Activated CD8-positive, alpha-beta memory T cell treated with anti-CD3 and anti-CD28 coated beads, Interleukin-2, amount 50 U/mL, for 4 hours (primary cell): ENCODE data around the gene GMNC.
"Not testable (repeated sequence)": the region's sequence is repeated elsewhere in the genome, so short reads cannot be mapped to it uniquely, and the experiment has no call there.

Experiments used
- DNase-seq: peaks from one replicate; pipeline ENCODE4 v3.0.0-alpha.2; 2020

The GMNC gene

GRCh38 chr3:190862209-190863118 lies at the start of gene GMNC:
GMNC (minus strand) TSS chr3:190862694; CDS start chr3:190862615, 79 bp downstream.
- DNase-seq = peak; percentile 18

DNA sequence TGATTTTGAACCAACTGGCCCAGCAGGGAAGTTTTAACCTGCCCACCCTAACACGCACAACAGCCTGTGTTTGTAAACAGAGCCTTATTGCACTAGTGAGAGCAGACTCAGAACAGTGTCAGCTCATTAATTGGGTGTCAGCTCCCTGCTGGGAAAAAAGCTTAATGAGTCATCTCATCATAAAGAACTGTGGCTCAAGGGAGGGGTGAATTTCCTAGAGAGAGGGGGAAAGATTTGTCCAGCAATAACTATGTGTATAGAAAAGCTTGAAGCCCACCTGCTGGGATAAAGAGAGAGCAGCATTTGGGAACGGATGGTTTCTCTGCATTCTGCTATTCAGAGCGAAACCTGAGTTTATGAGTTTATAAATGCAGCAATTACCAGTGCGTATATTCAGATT lies 48.9 kb upstream of the GMNC start:
- no peak for DNase-seq

- DNase-seq = no peak
These were observed 47.4 kb upstream of the GMNC start for GRCh38 chr3:190909908-190910307.

DNA sequence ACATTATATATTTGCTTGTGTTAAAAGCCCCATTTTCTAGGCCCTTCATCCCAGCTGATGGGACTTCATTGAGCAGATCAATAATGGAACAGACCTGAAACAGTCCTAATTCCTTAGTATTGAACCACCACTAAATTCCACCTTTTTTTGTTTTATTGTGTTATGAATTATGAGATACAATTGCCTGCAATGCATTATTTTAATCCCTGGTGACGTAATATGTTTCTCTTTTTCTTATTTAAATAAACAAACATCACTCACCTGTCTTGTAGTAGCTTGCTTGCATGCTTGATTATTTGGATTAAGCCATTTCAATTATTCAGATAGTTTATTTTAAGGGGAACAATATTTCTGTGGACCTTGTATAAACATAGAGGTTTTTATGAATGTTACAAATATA lies 40.7 kb upstream of the GMNC start:
- DNase-seq = no peak

- DNase-seq = no peak
These were observed 39.8 kb upstream of the GMNC start for GRCh38 chr3:190902292-190902691.

- no peak for DNase-seq
These were observed 30.0 kb upstream of the GMNC start for GRCh38 chr3:190892395-190892902.

- DNase-seq = no peak
These were observed 24.5 kb upstream of the GMNC start for GRCh38 chr3:190886945-190887344.

- no peak for DNase-seq
These were observed 21.7 kb upstream of the GMNC start for GRCh38 chr3:190883973-190884832.

DNA sequence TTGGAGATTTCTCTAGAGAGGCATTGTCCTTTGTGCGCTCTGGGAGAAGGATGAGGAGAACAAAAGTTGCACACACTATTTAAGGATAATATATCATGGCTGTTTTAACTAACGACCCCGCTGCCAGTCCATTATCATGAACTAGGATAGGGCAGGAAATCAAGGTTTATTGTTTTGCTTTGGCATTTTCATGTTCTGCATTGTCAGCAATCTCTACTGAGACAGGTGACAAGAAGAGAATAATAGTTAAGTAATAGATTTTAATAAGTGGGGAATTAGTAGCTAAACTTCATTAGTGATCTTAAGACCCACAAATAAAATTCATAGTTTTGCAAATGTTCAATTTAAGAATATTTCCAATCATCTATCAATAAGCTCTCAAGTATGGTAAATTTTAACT lies 20.6 kb upstream of the GMNC start:
- no peak for DNase-seq

DNA sequence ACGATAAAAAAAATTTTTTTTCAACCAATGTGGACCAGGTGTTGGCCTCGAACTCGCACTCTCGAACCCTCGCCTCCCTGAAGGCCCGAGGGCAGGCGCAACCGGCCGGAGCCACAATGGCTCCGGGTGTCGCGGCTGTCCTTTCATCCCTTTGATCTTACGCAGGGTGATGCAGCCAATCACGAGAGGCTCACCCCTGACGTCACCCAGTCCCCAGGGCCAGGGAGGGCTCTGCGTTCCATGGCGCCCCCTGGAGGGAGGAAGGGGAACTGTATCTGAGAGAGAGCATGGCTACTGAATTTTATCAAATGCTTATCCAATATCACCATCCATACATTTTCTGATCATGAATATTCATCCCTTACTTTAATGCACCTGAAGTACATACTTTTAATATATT lies 15.4 kb upstream of the GMNC start:
- DNase-seq = no peak

- not testable (repeated sequence) for DNase-seq
These were observed 13.9 kb upstream of the GMNC start for GRCh38 chr3:190876433-190876832.

GRCh38 chr3:190875061-190875460 lies 12.6 kb upstream of the GMNC start:
- not testable (repeated sequence) for DNase-seq

DNA sequence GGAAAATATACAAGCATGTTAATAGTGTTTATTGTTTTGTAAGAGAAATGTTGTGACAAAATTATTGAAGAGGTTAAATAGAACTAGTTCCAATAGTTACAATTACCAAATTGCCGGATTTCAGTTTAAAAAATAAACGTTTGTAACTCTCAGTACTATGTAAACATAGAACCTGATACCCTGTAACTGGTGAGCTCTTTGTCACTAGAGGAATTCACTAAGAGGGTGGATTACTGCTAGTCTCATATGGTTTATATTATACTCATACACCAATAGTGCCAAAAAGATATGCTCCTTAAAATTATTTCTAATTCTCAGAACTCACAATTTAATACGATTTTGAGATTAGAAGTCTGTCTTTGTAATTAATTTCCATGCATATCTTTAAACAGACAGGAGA lies 7.6 kb upstream of the GMNC start:
- DNase-seq = no peak

DNA sequence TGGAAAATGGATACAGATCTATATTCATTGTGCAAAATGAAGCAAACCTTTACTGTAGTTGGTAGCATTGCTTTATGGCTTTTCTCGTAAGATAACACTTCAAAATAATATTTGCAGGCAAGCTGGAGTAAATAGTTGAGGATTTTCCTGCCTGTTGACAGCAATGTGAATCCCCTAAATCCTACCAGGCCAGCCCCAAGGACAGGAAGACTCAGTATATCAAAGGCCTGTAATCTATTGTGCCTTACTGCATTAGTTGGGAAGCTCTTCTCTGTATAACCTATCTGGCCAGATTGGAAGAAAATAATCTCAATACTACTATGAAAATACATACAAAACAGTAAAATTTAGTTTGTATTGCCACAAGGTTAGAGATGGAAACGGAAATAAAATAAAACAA lies 4.6 kb upstream of the GMNC start:
- DNase-seq = no peak

GRCh38 chr3:190865828-190866227 lies 3.3 kb upstream of the GMNC start:
- no peak for DNase-seq

- DNase-seq = no peak
These were observed 2.9 kb upstream of the GMNC start for GRCh38 chr3:190865419-190865818.

GRCh38 chr3:190864002-190864401 lies 1.5 kb upstream of the GMNC start:
- no peak for DNase-seq

DNA sequence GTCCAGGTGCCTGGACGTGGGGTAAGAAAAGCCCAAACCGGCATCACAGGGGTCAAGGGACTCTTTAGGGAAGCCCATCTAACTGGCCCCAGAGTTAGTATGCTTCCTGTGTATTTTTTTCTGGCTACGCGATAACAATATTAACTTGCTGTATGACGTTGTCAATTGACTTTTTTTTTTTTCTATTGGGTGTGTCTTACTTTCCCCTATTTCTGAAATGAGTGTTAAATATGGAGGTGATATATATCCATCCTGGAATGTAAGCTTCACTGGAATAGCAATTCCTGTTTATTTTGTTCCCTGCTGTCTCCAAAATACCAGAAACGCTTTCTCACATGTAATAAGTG lies 598 bp upstream of the GMNC start:
- no peak for DNase-seq

DNA sequence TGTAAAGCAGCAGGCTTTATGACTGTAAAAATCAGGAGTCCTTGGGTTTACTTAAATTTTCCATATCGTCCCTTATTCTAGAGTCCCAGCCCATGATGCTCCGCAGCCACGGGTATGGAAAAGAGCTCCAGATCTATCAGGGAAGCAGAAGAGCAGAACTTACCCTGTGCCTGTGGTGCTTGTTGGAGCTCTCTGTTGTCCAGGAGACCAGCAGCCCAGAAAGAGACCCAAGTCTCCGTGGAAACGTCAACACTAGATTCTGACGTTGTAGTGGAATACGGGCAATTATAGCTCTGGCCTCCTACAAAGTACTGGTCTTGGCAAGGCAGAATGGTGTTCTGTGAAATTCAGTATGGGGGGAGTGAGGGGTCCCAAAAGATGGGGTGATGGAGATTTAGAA lies 2.0 kb downstream of the GMNC start:
- no peak for DNase-seq

- DNase-seq = no peak
These were observed 7.3 kb downstream of the GMNC start for GRCh38 chr3:190855151-190855550.

DNA sequence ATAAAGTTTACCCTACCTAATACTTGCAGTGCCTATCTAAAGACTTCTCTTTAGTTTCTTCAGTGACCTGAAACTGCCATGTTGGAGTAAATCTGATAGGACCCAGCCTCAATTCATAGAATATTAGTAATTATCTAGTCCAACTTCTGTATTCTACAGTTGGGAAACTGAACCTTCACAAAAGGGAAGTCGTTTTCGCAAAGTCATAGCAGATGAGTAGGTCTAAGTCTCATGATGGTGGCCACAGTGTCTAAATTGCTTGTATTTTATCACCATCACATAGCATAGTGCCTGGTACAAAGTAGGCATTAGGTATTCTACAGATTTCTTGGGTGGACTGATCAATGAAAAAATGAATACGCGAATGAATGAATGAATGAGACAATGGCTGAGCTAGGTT lies 8.4 kb downstream of the GMNC start:
- DNase-seq = no peak

DNA sequence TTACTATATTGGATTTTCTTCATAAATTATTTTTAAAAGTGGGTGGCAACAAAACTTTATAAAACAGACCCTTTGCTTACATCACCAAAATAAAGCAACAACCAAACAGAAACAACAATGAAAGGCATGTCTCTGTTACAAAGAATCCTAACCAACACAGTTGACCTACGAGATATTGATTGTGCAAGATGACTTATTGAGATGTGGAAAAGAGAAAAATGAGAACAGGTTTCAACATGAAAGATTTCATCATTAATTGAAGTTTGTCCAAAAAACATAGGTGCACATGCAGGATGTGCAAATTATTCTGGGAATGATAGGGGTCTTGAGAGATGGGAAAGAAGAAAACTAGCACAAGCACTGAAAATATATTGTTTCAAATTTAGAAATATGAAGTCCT lies 9.0 kb downstream of the GMNC start:
- DNase-seq = no peak

DNA sequence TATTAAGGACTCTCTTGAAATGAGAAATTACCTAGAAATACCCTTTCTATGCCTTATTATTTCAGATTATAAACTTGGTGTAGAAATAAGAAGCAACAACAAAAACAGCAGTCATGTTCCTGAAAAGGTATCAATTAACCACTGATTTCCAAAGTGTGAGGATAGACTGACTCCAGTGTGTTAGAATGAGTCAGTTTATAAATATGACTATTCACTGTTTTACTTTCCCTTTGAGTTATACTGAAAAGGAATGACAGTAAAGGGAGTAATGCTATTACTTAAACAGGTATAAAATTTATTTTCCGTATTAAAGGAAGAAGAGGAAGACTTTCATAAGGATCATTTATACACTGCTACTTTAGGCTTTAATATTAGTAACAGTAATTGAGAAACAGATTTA lies 12.9 kb downstream of the GMNC start:
- DNase-seq = no peak

- DNase-seq = no peak
These were observed 13.6 kb downstream of the GMNC start for GRCh38 chr3:190848870-190849269.
